GM18909 (cell line): ENCODE data around the gene GCSAML.
"Not testable (repeated sequence)": the region's sequence is repeated elsewhere in the genome, so short reads cannot be mapped to it uniquely, and the experiment has no call there.

ENCODE experiments used
- ATAC-seq: cut with Tn5 transposase; IDR thresholded peaks from one replicate; pipeline ENCODE4 v1.9.1; 2021; ENCODE audit warnings: mild to moderate bottlenecking; ENCODE audit not compliant: unreplicated experiment, poor library complexity

GCSAML gene

GRCh38 chr1:247548769-247549182, at the start of gene GCSAML:
Gene GCSAML, plus strand, starts transcription at chr1:247549134. Its CDS starts 58 bp downstream, at chr1:247549192.
- ATAC-seq: no peak

- no peak for ATAC-seq
Observed at GRCh38 chr1:247500865-247501264, 48.1 kb upstream of the GCSAML start.

GRCh38 chr1:247506831-247507230, 42.1 kb upstream of the GCSAML start:
- no peak for ATAC-seq

GRCh38 chr1:247517795-247518612, 30.9 kb upstream of the GCSAML start:
- ATAC-seq: no peak

GRCh38 chr1:247518613-247518891, 30.4 kb upstream of the GCSAML start:
- ATAC-seq: no peak

GRCh38 chr1:247521886-247522285, 27.0 kb upstream of the GCSAML start:
- not testable (repeated sequence) for ATAC-seq

- no peak for ATAC-seq
Observed at GRCh38 chr1:247528812-247529474, 20.0 kb upstream of the GCSAML start.

- ATAC-seq: no peak
Observed at GRCh38 chr1:247529771-247530355, 19.1 kb upstream of the GCSAML start.

GRCh38 chr1:247530785-247531184, 18.1 kb upstream of the GCSAML start:
- ATAC-seq: no peak

- ATAC-seq: no peak
Observed at GRCh38 chr1:247531937-247532336, 17.0 kb upstream of the GCSAML start.

GRCh38 chr1:247535402-247535801, 13.5 kb upstream of the GCSAML start:
- no peak for ATAC-seq

- ATAC-seq: no peak
Observed at GRCh38 chr1:247536340-247536739, 12.6 kb upstream of the GCSAML start, which contains the start of gene OR2C3. Gene OR2C3, minus strand, starts transcription at chr1:247536440. Its CDS starts 3,929 bp downstream, at chr1:247532511.

GRCh38 chr1:247538561-247538960, 10.4 kb upstream of the GCSAML start:
- ATAC-seq: no peak

- ATAC-seq: no peak
Observed at GRCh38 chr1:247539215-247539614, 9.7 kb upstream of the GCSAML start.

- no peak for ATAC-seq
Observed at GRCh38 chr1:247540581-247540980, 8.4 kb upstream of the GCSAML start.

GRCh38 chr1:247542811-247543210, 6.1 kb upstream of the GCSAML start:
- ATAC-seq: no peak

GRCh38 chr1:247548092-247548491, 842 bp upstream of the GCSAML start:
- ATAC-seq: no peak

GRCh38 chr1:247551721-247552120, 2.8 kb downstream of the GCSAML start:
- ATAC-seq: no peak

- no peak for ATAC-seq
Observed at GRCh38 chr1:247552231-247552630, 3.3 kb downstream of the GCSAML start.

- ATAC-seq: no peak
Observed at GRCh38 chr1:247557926-247558674, 9.2 kb downstream of the GCSAML start.

- ATAC-seq: no peak
Observed at GRCh38 chr1:247561711-247562110, 12.8 kb downstream of the GCSAML start.
